H1 (cell line): Measurements from ENCODE around the gene ZAR1L. TPM values are rescaled to one million over a fixed set of nuclear protein-coding genes. Genes with fewer than 3 reads are reported as not detected.
"Not testable (repeated sequence)": the region's sequence is repeated elsewhere in the genome, so short reads cannot be mapped to it uniquely, and the experiment has no call there.

Experiments used
- CTCF ChIA-PET: fragments of 300-600 bp; sonication (Branson Sonifier 250); formaldehyde crosslinking; loops from one replicate; lab custom pipeline; 2021; ENCODE audit not compliant: partially characterized antibody; lab: Charles Lee
- POLR2A ChIA-PET: fragments of 300-600 bp; sonication (Branson Sonifier 250); formaldehyde crosslinking; loops from one replicate; lab custom pipeline; 2021; ENCODE audit warnings: inconsistent platforms; ENCODE audit not compliant: partially characterized antibody; lab: Charles Lee
- DNase-seq, 2 experiments: peaks; one replicate each; pipeline versions ENCODE4 v3.0.0 to v3.0.0-alpha.2; 2010 to 2022; ENCODE audit warnings: low spot score in 2 of 2, low read depth in 1 of 2, mixed read lengths in 1 of 2
- FAIRE-seq: peaks from 2 replicates; lab custom pipeline; 2011; peaks lifted over from hg19 to GRCh38; lab: Jason Lieb, UNC
- H2AFZ ChIP-seq: 2 replicates; pipeline ENCODE4 v1.8.1; 2012; ENCODE audit warnings: low read length, inconsistent platforms
- H2AK5ac ChIP-seq: 2 replicates; pipeline ENCODE4 v1.6.1; 2013; ENCODE audit warnings: low read depth, low read length
- H2BK120ac ChIP-seq: replicated peaks from 2 replicates; pipeline ENCODE3; 2013; ENCODE audit warnings: low read depth, low read length, inconsistent platforms
- H2BK12ac ChIP-seq: 2 replicates; pipeline ENCODE4 v1.6.1; 2013; ENCODE audit warnings: low read depth, low read length
- H2BK15ac ChIP-seq: 2 replicates; pipeline ENCODE4 v1.6.1; 2013; ENCODE audit warnings: low read length
- H2BK20ac ChIP-seq: 2 replicates; pipeline ENCODE4 v1.6.1; 2013; ENCODE audit warnings: low read length
- H2BK5ac ChIP-seq: 2 replicates; pipeline ENCODE4 v1.6.1; 2013; ENCODE audit warnings: low read depth, low read length
- H3K14ac ChIP-seq: 2 replicates; pipeline ENCODE4 v1.6.1; 2013; ENCODE audit warnings: inconsistent platforms; ENCODE audit not compliant: insufficient read length
- H3K18ac ChIP-seq: 2 replicates; pipeline ENCODE4 v1.6.1; 2013; ENCODE audit warnings: low read length; ENCODE audit errors: extremely low read depth
- H3K23ac ChIP-seq: 2 replicates; pipeline ENCODE4 v1.6.1; 2013; ENCODE audit warnings: inconsistent platforms; ENCODE audit not compliant: insufficient read length
- H3K23me2 ChIP-seq: 2 replicates; pipeline ENCODE4 v1.6.1; 2013; ENCODE audit warnings: low read depth, low read length
- H3K27ac ChIP-seq: 2 replicates; pipeline ENCODE4 v1.6.1; 2011; ENCODE audit warnings: low read depth, low read length, inconsistent platforms
- H3K27me3 ChIP-seq, 4 experiments: replicated peaks in 1 of 4; 1 replicate in 1 of 4; 2 replicates in 3 of 4; pipeline versions ENCODE4 v1.6.1 to v1.8.1; 2011 to 2013; ENCODE audit warnings: low read length in 3 of 4, mild to moderate bottlenecking in 3 of 4, inconsistent platforms in 2 of 4, mixed read lengths in 2 of 4, moderate library complexity in 1 of 4; ENCODE audit not compliant: control insufficient read depth in 3 of 4, insufficient read depth in 3 of 4; ENCODE audit errors: extremely low read depth in 1 of 4
- H3K36me3 ChIP-seq, 4 experiments: 2 replicates each; pipeline versions ENCODE4 v1.6.1 to v1.8.1; 2011 to 2013; ENCODE audit warnings: mild to moderate bottlenecking in 4 of 4, low read length in 3 of 4, moderate library complexity in 2 of 4, control low read depth in 1 of 4, inconsistent platforms in 1 of 4; ENCODE audit not compliant: insufficient read depth in 4 of 4, control insufficient read depth in 2 of 4
- H3K4ac ChIP-seq: replicated peaks from 2 replicates; pipeline ENCODE3; 2013; ENCODE audit warnings: low read length, low read depth, mixed read lengths, inconsistent platforms; ENCODE audit not compliant: insufficient read length
- H3K4me1 ChIP-seq, 4 experiments: replicated peaks in 1 of 4; 1 replicate in 1 of 4; 2 replicates in 3 of 4; pipeline versions ENCODE4 v1.6.1 to v1.8.1; 2011 to 2013; ENCODE audit warnings: low read length in 3 of 4, inconsistent platforms in 2 of 4, mixed read lengths in 1 of 4; ENCODE audit not compliant: insufficient read depth in 4 of 4, control insufficient read depth in 3 of 4
- H3K4me2 ChIP-seq, 2 experiments: 2 replicates each; pipeline versions ENCODE4 v1.6.1 to v1.8.1; 2011 to 2013; ENCODE audit warnings: low read depth in 2 of 2, low read length in 2 of 2, control low read depth in 1 of 2, inconsistent platforms in 1 of 2, mild to moderate bottlenecking in 1 of 2; ENCODE audit not compliant: insufficient read depth in 1 of 2
- H3K4me3 ChIP-seq, 4 experiments: fragments of 200-600, 300-600 bp in 1 of 4; sonication (generic), shearing (Covaris generic), sonication (Bioruptor Twin) in 1 of 4; 2 replicates each; pipeline versions ENCODE4 v1.5.1 to v1.8.1; 2011 to 2016; ENCODE audit warnings: low read length in 4 of 4, low read depth in 3 of 4, control low read depth in 2 of 4, inconsistent platforms in 2 of 4, mild to moderate bottlenecking in 2 of 4, mixed read lengths in 1 of 4, moderate library complexity in 1 of 4; ENCODE audit not compliant: insufficient read depth in 2 of 4; ENCODE audit errors: extremely low read depth in 1 of 4
- H3K56ac ChIP-seq: replicated peaks from 2 replicates; pipeline ENCODE3; 2013; ENCODE audit warnings: low read depth, mild to moderate bottlenecking, mixed read lengths, low read length, inconsistent platforms; ENCODE audit not compliant: insufficient read length
- H3K79me1 ChIP-seq: 2 replicates; pipeline ENCODE4 v1.6.1; 2013; ENCODE audit warnings: low read depth, low read length, control low read depth
- H3K79me2 ChIP-seq, 2 experiments: 2 replicates each; pipeline versions ENCODE4 v1.6.1 to v1.8.1; 2012 to 2013; ENCODE audit warnings: low read length in 2 of 2, mild to moderate bottlenecking in 2 of 2, inconsistent platforms in 1 of 2; ENCODE audit not compliant: insufficient read depth in 2 of 2, control insufficient read depth in 1 of 2
- H3K9ac ChIP-seq, 4 experiments: replicated peaks in 1 of 4; 1 replicate in 1 of 4; 2 replicates in 3 of 4; pipeline versions ENCODE4 v1.6.1 to v1.8.1; 2011 to 2013; ENCODE audit warnings: low read depth in 3 of 4, low read length in 3 of 4, control low read depth in 2 of 4, mild to moderate bottlenecking in 2 of 4, moderate library complexity in 2 of 4, inconsistent platforms in 1 of 4; ENCODE audit errors: extremely low read depth in 1 of 4
- H3K9me3 ChIP-seq, 2 experiments: 2 replicates each; pipeline versions ENCODE4 v1.6.1 to v1.8.1; 2012 to 2013; ENCODE audit warnings: mild to moderate bottlenecking in 2 of 2, moderate library complexity in 2 of 2, control low read depth in 1 of 2, inconsistent platforms in 1 of 2, low read depth in 1 of 2, low read length in 1 of 2, mixed read lengths in 1 of 2; ENCODE audit not compliant: insufficient read depth in 2 of 2
- H4K20me1 ChIP-seq, 2 experiments: replicated peaks in 1 of 2; 2 replicates each; pipeline versions ENCODE3 to v1.8.1; 2011 to 2013; ENCODE audit warnings: inconsistent platforms in 2 of 2, low read length in 2 of 2, mild to moderate bottlenecking in 1 of 2; ENCODE audit not compliant: insufficient read depth in 2 of 2, control insufficient read depth in 1 of 2
- H4K5ac ChIP-seq: 2 replicates; pipeline ENCODE4 v1.6.1; 2013; ENCODE audit warnings: low read length, low read depth, mixed read lengths, inconsistent platforms; ENCODE audit not compliant: insufficient read length
- H4K8ac ChIP-seq: 2 replicates; pipeline ENCODE4 v1.8.0; 2013; ENCODE audit warnings: mild to moderate bottlenecking, moderate library complexity, low read length, inconsistent platforms; ENCODE audit not compliant: insufficient read depth; ENCODE audit errors: extremely low read depth
- H4K91ac ChIP-seq: replicated peaks from 2 replicates; pipeline ENCODE3; 2013; ENCODE audit warnings: low read length, mixed read lengths, inconsistent platforms; ENCODE audit not compliant: insufficient read length
- CEBPB ChIP-seq: IDR thresholded peaks from 2 replicates; pipeline ENCODE4 v1.6.1; 2012; ENCODE audit warnings: low read depth, low read length
- CHD1 ChIP-seq: IDR thresholded peaks from 2 replicates; pipeline ENCODE4 v1.6.1; 2012; ENCODE audit warnings: low read depth, low read length, improper control_type of control experiment
- WGBS, 2 experiments: shearing (Covaris generic) in 1 of 2; methylation state at CpG; one replicate each; pipeline versions ENCODE4 v1.1.6 to v1.1.7; 2013 to 2015; ENCODE audit warnings: low lambda C conversion rate in 2 of 2, mixed read lengths in 2 of 2, inconsistent platforms in 1 of 2, low coverage in 1 of 2, missing lambda C conversion rate in 1 of 2; ENCODE audit not compliant: insufficient replicate concordance in 2 of 2, insufficient coverage in 1 of 2, insufficient read length in 1 of 2; ENCODE audit errors: extremely low coverage in 1 of 2, missing lambda C conversion rate in 1 of 2; 5-methylcytosine and 5-hydroxymethylcytosine counted together
- polyA plus RNA-seq, 7 experiments: library from polyadenylated mRNA; depleted of rRNA in 3 of 7; stranded (reverse) in 5 of 7; unstranded in 2 of 7; fragments of >200 nt in 5 of 7; fragments of 200-250 nt in 2 of 7; gene quantifications; 1 replicate in 5 of 7; 2 replicates in 1 of 7; 4 replicates in 1 of 7; pipeline versions ENCODE4 v1.2.1 to v1.2.3, GENCODE V29; 2011 to 2013; ENCODE audit warnings: missing spikeins in 2 of 7, mixed read lengths in 2 of 7
- total RNA-seq: library from RNA; stranded (reverse); fragmentation: NEBNext Ultra II Directional; extraction: Animal tissue kit (Norgen Biotek cat#: 25700); gene quantifications from 2 replicates; pipeline ENCODE4 v1.2.1, GENCODE V29; 2021

The ZAR1L gene
- total and polyA plus RNA-seq, 2 of the 8 experiments (the other 6 are each of a cell fraction or from before 2014, with no cell fraction given) = 0.19 to 0.30 TPM

- Histone ChIP-seq H3K27me3 (no peaks in the 10 kb centered on the region), H3K4me2 (no peak overlapping the region), H3K36me3 (peaks cover 0 to 26% (median 6%) of the 10 kb centered on the region in 4 experiments; a peak in 4 of 8 replicates), H4K8ac (no peak overlapping the region), H3K79me1 (no peaks in the 10 kb centered on the region), H3K14ac (no peak overlapping the region), H3K23ac (no peak overlapping the region), H4K91ac (no peak overlapping the region), H2BK15ac (no peak overlapping the region), H3K4me3 (no peak overlapping the region), H3K4me1 (no peaks in the 10 kb centered on the region), H3K79me2 (no peaks in the 10 kb centered on the region), H3K4ac (no peak overlapping the region), H3K9me3 (no peaks in the 10 kb centered on the region), H2BK12ac (no peak overlapping the region), H2BK5ac (no peak overlapping the region), H2AFZ (no peak overlapping the region), H3K23me2 (no peaks in the 10 kb centered on the region), H3K9ac (no peak overlapping the region), H3K18ac (no peak overlapping the region), H3K27ac (no peak overlapping the region), H2BK120ac (no peak overlapping the region), H3K56ac (no peak overlapping the region), H4K20me1 (no peaks in the 10 kb centered on the region), H4K5ac (no peak overlapping the region), H2BK20ac (no peak overlapping the region), H2AK5ac (no peak overlapping the region)
- WGBS, 2 experiments = 90% methylated on average over 2 of the region's 2 CpGs; no CpG with 5 or more reads in 1 of the 2 experiments
- DNase-seq = no peak
- POLR2A ChIA-PET = no interaction called here
- CTCF ChIA-PET = no interaction called here
- no peak for FAIRE-seq
- TF ChIP-seq CHD1 = no peak
- TF ChIP-seq CEBPB = 0 out of 2 replicates have a peak, but pooled peaks have one; percentile 22
Observed at GRCh38 chr13:32362574-32362973, 47.4 kb upstream of the ZAR1L start.

- H2BK12ac ChIP-seq, H4K91ac ChIP-seq, CTCF ChIA-PET, H3K56ac ChIP-seq, H2AK5ac ChIP-seq, H3K4me2 ChIP-seq, H4K8ac ChIP-seq, H3K9me3 ChIP-seq, DNase-seq, H4K20me1 ChIP-seq, FAIRE-seq, H2BK20ac ChIP-seq, H3K27ac ChIP-seq, H3K4ac ChIP-seq, H3K23ac ChIP-seq, H3K14ac ChIP-seq, H3K79me1 ChIP-seq, H3K18ac ChIP-seq, H4K5ac ChIP-seq, H3K79me2 ChIP-seq, H3K27me3 ChIP-seq, H2BK15ac ChIP-seq, H2AFZ ChIP-seq, H2BK120ac ChIP-seq, H3K4me1 ChIP-seq, H3K9ac ChIP-seq, POLR2A ChIA-PET, H3K4me3 ChIP-seq, H2BK5ac ChIP-seq, H3K23me2 ChIP-seq: not testable (repeated sequence)
- whole genome bisulfite sequencing, 2 experiments = 96% methylated on average over 8 of the region's 8 CpGs; no CpG with 5 or more reads in 1 of the 2 experiments
- peaks cover 0 to 17% (median 6%) of the 10 kb centered on the region in 4 experiments; a peak in 5 of 8 replicates for H3K36me3 ChIP-seq
Observed at GRCh38 chr13:32355935-32356334, 40.8 kb upstream of the ZAR1L start.
